GM20000 (cell line): Measurements from ENCODE around the gene ENAH.
"Not testable (repeated sequence)": the region's sequence is repeated elsewhere in the genome, so short reads cannot be mapped to it uniquely, and the experiment has no call there.

ENCODE experiments used
- DNase-seq: peaks from one replicate; pipeline ENCODE4 v3.0.0; 2012; ENCODE audit warnings: low spot score
- CTCF ChIP-seq: IDR thresholded peaks from 2 replicates; pipeline ENCODE4 v1.5.1; 2012; ENCODE audit warnings: mild to moderate bottlenecking, control low read depth; ENCODE audit errors: extremely low read depth, missing control alignments

The ENAH gene

GRCh38 chr1:225642177-225642576, 10.7 kb downstream of the ENAH start:
- DNase-seq: no peak
- no peak for TF ChIP-seq CTCF

GRCh38 chr1:225638853-225639252, 14.1 kb downstream of the ENAH start:
- DNase-seq: no peak
- no peak for TF ChIP-seq CTCF

- no peak for TF ChIP-seq CTCF
- DNase-seq: no peak
Measured at GRCh38 chr1:225637651-225638199, 15.2 kb downstream of the ENAH start.

GRCh38 chr1:225636992-225637391, 15.9 kb downstream of the ENAH start:
- not testable (repeated sequence) for DNase-seq

- DNase-seq: no peak
- TF ChIP-seq CTCF: no peak
Measured at GRCh38 chr1:225635649-225636048, 17.3 kb downstream of the ENAH start.

- DNase-seq: not testable (repeated sequence)
Measured at GRCh38 chr1:225632836-225633235, 20.1 kb downstream of the ENAH start.

- DNase-seq: no peak
- TF ChIP-seq CTCF: no peak
Measured at GRCh38 chr1:225631021-225631663, 21.8 kb downstream of the ENAH start.

GRCh38 chr1:225629483-225629882, 23.4 kb downstream of the ENAH start:
- no peak for TF ChIP-seq CTCF

GRCh38 chr1:225628794-225629193, 24.1 kb downstream of the ENAH start:
- not testable (repeated sequence) for DNase-seq

More at GRCh38 chr1:225629483-225629882, 23.4 kb downstream of the ENAH start:
- no peak for DNase-seq
